Renal cortex interstitium (tissue), 11 donors: ENCODE results near the gene REC114. TPM values are rescaled to one million over a fixed set of nuclear protein-coding genes. Genes with fewer than 3 reads are reported as not detected.

ENCODE experiments used
- DNase-seq, 11 donors: peaks; one replicate each; pipeline ENCODE4 v3.0.0-alpha.2; 2013; ENCODE audit warnings: low read depth in 9 of 11, low spot score in 4 of 11; ENCODE audit errors: extremely low read depth in 1 of 11
- polyA plus RNA-seq, 3 donors: library from polyadenylated mRNA; unstranded; fragments of 120-200 nt; gene quantifications; one replicate each; pipeline ENCODE4 v1.2.1, GENCODE V29; 2013; ENCODE audit not compliant: insufficient read length in 3 of 3

The REC114 gene
- polyA plus RNA-seq, 3 donors: 0.30 TPM; not detected in 2

DNA sequence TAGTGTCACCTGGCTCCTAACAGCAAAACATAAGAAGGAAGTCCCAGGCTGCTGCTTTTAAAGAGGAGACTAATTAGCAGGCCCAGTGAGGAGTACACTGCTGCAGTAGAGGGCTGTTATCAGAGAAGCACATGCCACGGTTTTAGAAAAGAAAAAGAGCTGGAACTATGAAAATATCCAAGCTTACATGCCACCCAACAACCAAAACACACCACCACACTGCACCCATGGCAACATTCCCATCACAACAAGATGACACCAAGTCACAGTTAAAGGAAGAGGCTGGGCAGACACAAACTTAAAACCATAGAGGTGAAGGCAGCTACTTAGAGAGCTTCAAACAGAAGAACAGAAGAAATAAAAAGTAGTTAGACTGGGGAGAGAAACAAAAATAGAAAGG is 153.2 kb downstream of the REC114 start:
- no peak for DNase-seq

GRCh38 chr15:73597036-73597638 is 154.2 kb downstream of the REC114 start:
- DNase-seq: no peak

DNA sequence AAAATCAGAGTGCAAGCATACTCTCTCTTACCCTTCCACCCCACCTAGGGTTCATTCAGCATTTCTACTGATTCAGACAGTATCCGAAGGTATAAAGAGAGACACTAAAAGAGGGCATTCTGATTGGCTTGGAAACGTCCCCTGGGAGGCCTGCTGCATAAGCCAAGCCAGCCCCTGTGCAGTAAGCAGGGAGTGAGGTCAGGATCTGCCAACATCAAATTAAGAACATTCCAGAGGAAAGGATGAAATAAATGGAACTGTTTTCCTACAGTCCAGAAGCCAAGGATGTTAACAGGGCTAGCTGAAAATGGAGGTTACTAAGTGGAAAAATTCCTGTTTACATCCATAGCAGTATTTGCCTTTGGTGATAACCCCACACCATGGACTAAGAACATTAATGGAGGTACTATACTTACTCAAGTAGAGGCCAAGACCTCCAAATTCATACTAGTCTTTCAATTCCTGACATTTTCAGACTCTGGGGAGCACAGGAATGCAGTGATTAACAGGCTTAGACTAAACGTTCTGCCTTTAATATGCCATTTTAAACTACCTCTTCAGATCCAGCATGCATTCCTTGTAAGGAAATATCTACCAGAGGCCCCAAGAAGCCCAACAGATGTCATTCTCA is 155.7 kb downstream of the REC114 start:
- DNase-seq: peak in 3 of 11 donors; percentile 17 to 44 (median 36)

DNA sequence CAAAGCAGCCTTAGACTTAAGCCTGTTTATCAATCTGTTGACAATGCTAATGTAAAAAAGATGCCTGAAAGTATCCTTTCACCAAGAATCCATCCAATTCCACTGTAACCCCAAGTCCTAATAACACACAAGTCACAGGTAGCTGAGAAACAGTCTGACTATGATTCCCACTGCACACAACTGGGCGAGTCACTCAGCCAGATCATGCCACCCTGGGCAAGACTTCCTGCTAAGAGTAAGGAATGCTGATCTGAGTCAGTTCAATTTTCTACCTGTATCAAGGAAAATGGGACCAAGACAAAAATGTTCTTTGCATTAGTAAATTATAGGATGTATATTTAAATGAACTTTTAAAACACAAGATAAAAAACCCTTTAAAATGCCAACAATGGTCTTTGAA is 157.0 kb downstream of the REC114 start:
- no peak for DNase-seq

DNA sequence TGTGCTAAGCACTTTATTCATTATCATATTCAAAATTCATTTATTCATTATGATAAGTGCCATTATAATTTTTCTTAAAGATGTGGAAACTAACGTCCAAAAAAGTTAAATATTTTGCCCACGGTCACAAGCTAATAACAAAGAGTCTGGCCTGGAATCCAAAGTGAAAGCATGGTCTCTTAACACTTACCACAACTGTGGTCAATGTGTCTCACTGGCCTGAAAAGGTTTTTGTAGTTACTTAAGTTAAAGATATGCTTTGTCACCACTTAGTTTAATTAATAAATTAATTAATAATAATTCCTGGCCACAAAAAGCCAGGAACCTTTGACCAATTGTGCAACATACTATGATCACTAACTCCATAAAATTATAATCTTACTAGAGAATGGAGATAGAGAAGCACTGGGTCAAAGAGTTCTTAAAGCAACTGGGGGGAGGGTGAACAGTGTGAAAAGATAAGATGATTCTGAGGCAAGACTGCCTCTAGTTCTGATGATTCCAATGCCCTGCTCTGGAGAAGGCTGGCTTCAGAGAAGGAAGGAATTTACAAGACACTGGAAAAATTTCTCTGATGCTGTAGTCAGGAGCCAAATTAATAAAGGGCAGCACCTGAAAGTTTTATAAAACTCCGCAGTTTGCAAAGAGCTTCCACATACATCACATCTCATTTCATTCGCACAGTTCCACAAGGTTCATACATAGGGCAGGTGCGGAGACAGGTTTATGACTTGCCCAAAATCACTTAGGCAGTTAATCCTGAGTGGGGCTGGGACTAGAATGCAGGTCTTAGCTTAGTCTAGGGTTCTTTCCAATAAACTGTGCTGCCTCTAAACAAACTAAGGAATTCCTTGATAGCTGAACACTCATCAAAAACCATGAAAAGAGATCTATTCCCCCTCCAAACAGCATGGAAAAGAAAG is 157.7 kb downstream of the REC114 start:
- DNase-seq: no peak

DNA sequence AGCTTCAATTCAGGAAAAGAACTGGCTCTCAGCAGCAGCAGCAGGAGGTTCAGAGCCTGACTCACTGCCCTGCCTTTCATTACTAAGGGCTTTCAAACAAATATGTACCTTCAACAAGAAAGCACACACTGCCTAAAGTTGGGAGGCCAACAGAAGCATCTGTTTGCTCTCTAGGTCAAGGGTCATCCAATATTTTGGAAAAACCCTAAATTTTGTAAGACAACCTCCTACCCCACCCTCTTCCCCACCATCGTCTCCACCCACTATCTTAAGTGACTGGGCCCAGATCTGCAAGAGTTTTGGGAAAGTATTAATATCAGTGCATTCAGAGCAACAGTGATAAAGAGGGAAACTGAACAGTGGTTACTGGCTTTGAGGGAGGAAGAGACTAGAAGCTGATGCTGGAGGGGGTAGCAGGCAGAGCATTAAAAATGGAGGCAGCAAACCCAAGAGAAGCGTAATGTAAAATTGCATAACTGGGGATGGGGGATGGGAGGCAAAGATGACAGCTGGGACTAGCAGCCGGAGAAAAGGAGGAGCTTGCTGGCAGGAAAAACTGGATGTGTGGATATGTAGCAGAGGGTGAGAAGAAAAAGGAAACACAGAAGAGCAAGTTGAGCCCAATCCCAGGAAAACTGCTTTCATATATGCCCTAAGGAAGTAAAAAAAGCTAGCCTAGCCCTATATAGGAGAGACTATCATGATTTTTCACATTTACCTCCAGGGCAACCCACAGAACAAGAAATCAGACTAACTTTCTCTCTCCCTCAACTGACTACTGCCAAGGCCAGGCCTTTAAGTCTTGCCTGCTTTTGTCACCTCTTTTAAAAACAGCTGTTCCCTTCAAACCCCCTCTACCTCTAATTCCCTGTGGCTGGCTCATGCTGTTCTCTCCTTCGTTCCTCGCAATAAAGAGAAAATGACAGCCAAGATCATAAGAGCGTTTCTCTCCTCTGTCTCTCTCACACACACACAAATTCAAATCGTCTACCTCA is 158.8 kb downstream of the REC114 start:
- peak in 5 of 11 donors; percentile 35 to 67 (median 63) for DNase-seq

GRCh38 chr15:73602446-73602843 is 159.5 kb downstream of the REC114 start:
- no peak for DNase-seq

GRCh38 chr15:73602992-73603391 is 160.0 kb downstream of the REC114 start:
- no peak for DNase-seq

DNA sequence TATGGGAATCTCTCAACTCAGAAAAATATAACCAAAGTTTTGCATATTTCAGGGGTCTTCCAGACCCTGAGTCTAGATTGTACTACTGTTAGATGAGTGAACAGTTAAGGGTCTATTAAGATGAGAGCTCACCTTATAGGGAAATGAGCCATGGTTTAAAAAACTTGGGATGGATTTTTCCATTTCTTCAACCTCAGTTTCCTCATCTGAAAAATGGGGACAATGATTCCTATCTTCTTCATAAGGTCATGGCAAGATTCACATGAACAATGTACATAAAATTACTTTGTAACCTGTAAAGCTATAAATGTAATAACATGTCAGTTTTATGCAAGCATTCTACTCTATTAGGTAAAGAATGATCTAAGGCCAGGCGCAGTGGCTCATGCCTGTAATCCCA is 161.5 kb downstream of the REC114 start:
- DNase-seq: no peak

GRCh38 chr15:73605759-73606436 is 162.9 kb downstream of the REC114 start:
- DNase-seq: no peak

DNA sequence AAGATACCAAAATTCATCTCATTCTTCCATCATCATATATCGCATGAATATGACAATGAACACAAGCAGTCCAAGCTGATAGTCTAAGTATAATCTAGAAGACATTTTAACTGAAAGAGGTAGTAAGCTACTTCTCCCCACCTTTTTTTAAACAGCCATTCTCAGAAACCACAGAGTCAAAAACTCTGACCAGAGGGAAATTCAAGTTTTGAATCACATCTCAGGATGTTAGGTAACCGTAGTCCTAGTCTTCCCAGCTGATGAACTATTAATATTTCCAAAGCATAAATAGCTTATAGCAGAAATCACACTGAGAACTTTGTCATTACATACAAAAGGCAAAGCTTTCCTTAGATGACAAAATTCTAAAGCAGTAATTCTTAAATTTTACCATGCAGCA is 164.4 kb downstream of the REC114 start:
- DNase-seq: no peak

GRCh38 chr15:73607843-73608242 is 164.9 kb downstream of the REC114 start:
- no peak for DNase-seq

- DNase-seq: no peak
These were observed 165.5 kb downstream of the REC114 start for GRCh38 chr15:73608475-73608874.

GRCh38 chr15:73608941-73609340 is 166.0 kb downstream of the REC114 start:
- no peak for DNase-seq
